ENCODE data around the gene CREM. TPM values are rescaled to one million over a fixed set of nuclear protein-coding genes. Genes with fewer than 3 reads are reported as not detected.

CREM gene
- total RNA-seq, 1 experiment from 2014 or later: 20.0 TPM

DNA sequence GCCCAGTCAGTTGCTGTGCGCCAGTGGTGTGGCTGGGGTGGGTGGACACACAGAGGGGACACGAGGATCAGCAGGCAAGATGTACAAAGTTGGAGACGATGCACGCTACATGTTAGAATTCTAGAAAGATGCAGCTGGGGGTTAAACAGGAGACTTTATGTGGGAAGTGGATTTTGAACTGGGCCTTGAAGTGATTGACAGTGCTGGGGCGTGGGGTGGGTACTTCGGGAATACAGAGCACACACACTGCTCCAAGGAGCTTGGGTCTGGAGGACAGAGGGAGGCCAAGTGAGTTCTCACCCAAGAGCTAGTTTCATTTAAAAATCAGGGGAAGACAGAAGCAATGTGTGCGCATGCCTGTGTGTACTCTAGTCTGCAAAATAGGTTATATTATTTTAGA, 87.1 kb downstream of the CREM start:
- H2BK20ac ChIP-seq (ENCODE audit: low read depth, low read length, poor library complexity, severe bottlenecking): no peak overlapping the region
- H2BK120ac ChIP-seq (ENCODE audit: low read depth, low read length, poor library complexity, severe bottlenecking): no peak overlapping the region
- H4K5ac ChIP-seq (ENCODE audit: insufficient read length, low read depth, low read length): no peak overlapping the region
- no CpG with 5 or more reads among the region's 7 CpGs for WGBS (ENCODE audit: extremely low coverage, insufficient read length, low lambda C conversion rate)
- H3K27ac Mint-ChIP-seq: no peak overlapping the region; a peak in 2 of 7 replicates
- no peak overlapping the region for H4K8ac ChIP-seq (replicated peaks; ENCODE audit: insufficient read length, low read depth, low read length)
- no peak overlapping the region for H3T11ph ChIP-seq (ENCODE audit: low read length)
- no peak overlapping the region for H2BK12ac ChIP-seq (ENCODE audit: insufficient read length, low read depth, low read length)
- no peaks in the 10 kb centered on the region for H3K23me2 ChIP-seq (ENCODE audit: insufficient read length, low read depth, low read length, poor library complexity, severe bottlenecking)
- H3K9me3 ChIP-seq (ENCODE audit: control insufficient read depth, low read depth, low read length): no peaks in the 10 kb centered on the region
- no peak overlapping the region for H3K18ac ChIP-seq (ENCODE audit: insufficient read length, low read depth, low read length)
- no peak overlapping the region for H2AK5ac ChIP-seq (ENCODE audit: insufficient read length, low read length)
- no peaks in the 10 kb centered on the region for H3K79me2 ChIP-seq (ENCODE audit: insufficient read depth, low read length)
- no peaks in the 10 kb centered on the region for H3K79me1 ChIP-seq (ENCODE audit: insufficient read depth, low read depth, low read length, poor library complexity, severe bottlenecking)
- no peak overlapping the region for H3K56ac ChIP-seq (ENCODE audit: insufficient read length, low read depth, low read length)
- H3K4me2 ChIP-seq (ENCODE audit: insufficient read depth, insufficient read length, low read length): no peak overlapping the region
- H3K4me1 ChIP-seq (ENCODE audit: insufficient read depth, low read length): peaks cover 14% of the 10 kb centered on the region
- no peak for DNase-seq
- H3K23ac ChIP-seq (ENCODE audit: insufficient read length, low read depth, low read length): no peak overlapping the region
- no peak overlapping the region for H3K4ac ChIP-seq (ENCODE audit: low read depth, low read length)
- H2BK15ac ChIP-seq (ENCODE audit: low read depth, low read length): no peak overlapping the region
- no peak overlapping the region for H2AFZ ChIP-seq (ENCODE audit: low read length)
- no peak overlapping the region for H3K14ac ChIP-seq (ENCODE audit: insufficient read depth, low read length)
- H3K4me1 Mint-ChIP-seq: peaks cover 45 to 46% of the 10 kb centered on the region in 2 experiments
- no peak overlapping the region for H3K4me3 Mint-ChIP-seq
- no peak overlapping the region for H2BK5ac ChIP-seq (ENCODE audit: insufficient read length, low read length)
- no peak overlapping the region for H3K27ac ChIP-seq (ENCODE audit: insufficient read length, low read depth, low read length)
- H4K20me1 ChIP-seq (ENCODE audit: control insufficient read depth, insufficient read depth, insufficient read length): no peaks in the 10 kb centered on the region
- H3K27me3 ChIP-seq (ENCODE audit: insufficient read depth, low read length): no peaks in the 10 kb centered on the region
- no peaks in the 10 kb centered on the region for H3K36me3 Mint-ChIP-seq (ENCODE audit: insufficient read depth in 1 of 3, low read depth in 3 of 3)
- TF ChIP-seq, protein P1, sequence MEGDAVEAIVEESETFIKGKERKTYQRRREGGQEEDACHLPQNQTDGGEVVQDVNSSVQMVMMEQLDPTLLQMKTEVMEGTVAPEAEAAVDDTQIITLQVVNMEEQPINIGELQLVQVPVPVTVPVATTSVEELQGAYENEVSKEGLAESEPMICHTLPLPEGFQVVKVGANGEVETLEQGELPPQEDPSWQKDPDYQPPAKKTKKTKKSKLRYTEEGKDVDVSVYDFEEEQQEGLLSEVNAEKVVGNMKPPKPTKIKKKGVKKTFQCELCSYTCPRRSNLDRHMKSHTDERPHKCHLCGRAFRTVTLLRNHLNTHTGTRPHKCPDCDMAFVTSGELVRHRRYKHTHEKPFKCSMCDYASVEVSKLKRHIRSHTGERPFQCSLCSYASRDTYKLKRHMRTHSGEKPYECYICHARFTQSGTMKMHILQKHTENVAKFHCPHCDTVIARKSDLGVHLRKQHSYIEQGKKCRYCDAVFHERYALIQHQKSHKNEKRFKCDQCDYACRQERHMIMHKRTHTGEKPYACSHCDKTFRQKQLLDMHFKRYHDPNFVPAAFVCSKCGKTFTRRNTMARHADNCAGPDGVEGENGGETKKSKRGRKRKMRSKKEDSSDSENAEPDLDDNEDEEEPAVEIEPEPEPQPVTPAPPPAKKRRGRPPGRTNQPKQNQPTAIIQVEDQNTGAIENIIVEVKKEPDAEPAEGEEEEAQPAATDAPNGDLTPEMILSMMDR (conservative IDR thresholded peaks at IDR 0.05): no peak
- H3K9ac ChIP-seq (ENCODE audit: extremely low read depth, insufficient read length, low read length): no peak overlapping the region
- H3K27me3 Mint-ChIP-seq (ENCODE audit: low read depth): no peaks in the 10 kb centered on the region
- no peak overlapping the region for H4K91ac ChIP-seq (ENCODE audit: insufficient read length, low read depth, low read length)
- no peaks in the 10 kb centered on the region for H3K9me3 Mint-ChIP-seq
